CD4-positive, alpha-beta T cell treated with Interferon alpha-2 for 1 hour (primary cell): ENCODE measurements around the gene TLR5.

Experiments used
- DNase-seq, 2 donors: peaks; one replicate each; pipeline ENCODE4 v3.0.0-alpha.2; 2020 to 2022

The TLR5 gene

GRCh38 chr1:223059526-223059925 is 83.5 kb downstream of the TLR5 start:
- DNase-seq, result no peak
